ENCODE results near the gene SLC30A5.
A peak's percentile ranks its signal among the peaks of the same experiment; 100 is the strongest.
"Not testable (repeated sequence)": the region's sequence is repeated elsewhere in the genome, so short reads cannot be mapped to it uniquely, and the experiment has no call there.

SLC30A5 gene

GRCh38 chr5:69093771-69094482 lies at the start of gene SLC30A5:
Gene SLC30A5, plus strand, starts transcription at chr5:69094014. Its CDS starts 242 bp downstream, at chr5:69094256.
- DNase-seq: peak; percentile 98 to 99

GRCh38 chr5:69045213-69045612 lies 48.6 kb upstream of the SLC30A5 start:
- not testable (repeated sequence) for DNase-seq

- no peak for DNase-seq
Measured at GRCh38 chr5:69046375-69046957, 47.3 kb upstream of the SLC30A5 start.

GRCh38 chr5:69048230-69048629 lies 45.6 kb upstream of the SLC30A5 start:
- peak in 1 of 2 donors; percentile 58 for DNase-seq

- DNase-seq: no peak
Measured at GRCh38 chr5:69049151-69049550, 44.7 kb upstream of the SLC30A5 start.

GRCh38 chr5:69049796-69050195 lies 44.0 kb upstream of the SLC30A5 start:
- no peak for DNase-seq

GRCh38 chr5:69050214-69050613 lies 43.6 kb upstream of the SLC30A5 start:
- no peak for DNase-seq

GRCh38 chr5:69052181-69052580 lies 41.6 kb upstream of the SLC30A5 start:
- DNase-seq: no peak

- DNase-seq: no peak
Measured at GRCh38 chr5:69074664-69075521, 18.9 kb upstream of the SLC30A5 start.

- no peak for DNase-seq
Measured at GRCh38 chr5:69075522-69076179, 18.2 kb upstream of the SLC30A5 start.

- no peak for DNase-seq
Measured at GRCh38 chr5:69078921-69079540, 14.8 kb upstream of the SLC30A5 start.

- DNase-seq: no peak
Measured at GRCh38 chr5:69079556-69079955, 14.3 kb upstream of the SLC30A5 start.

- DNase-seq: no peak
Measured at GRCh38 chr5:69083412-69083811, 10.4 kb upstream of the SLC30A5 start.

GRCh38 chr5:69084195-69084594 lies 9.6 kb upstream of the SLC30A5 start:
- DNase-seq: no peak

- no peak for DNase-seq
Measured at GRCh38 chr5:69084903-69085302, 8.9 kb upstream of the SLC30A5 start.

GRCh38 chr5:69086206-69086605 lies 7.6 kb upstream of the SLC30A5 start:
- no peak for DNase-seq

GRCh38 chr5:69088006-69088405 lies 5.8 kb upstream of the SLC30A5 start:
- not testable (repeated sequence) for DNase-seq

- DNase-seq: no peak
Measured at GRCh38 chr5:69090158-69090557, 3.7 kb upstream of the SLC30A5 start.

GRCh38 chr5:69091771-69092170 lies 2.0 kb upstream of the SLC30A5 start:
- DNase-seq: no peak

- no peak for DNase-seq
Measured at GRCh38 chr5:69092969-69093368, 845 bp upstream of the SLC30A5 start.

- DNase-seq: no peak
Measured at GRCh38 chr5:69099302-69099701, 5.5 kb downstream of the SLC30A5 start.

GRCh38 chr5:69103521-69103920 lies 9.7 kb downstream of the SLC30A5 start:
- DNase-seq: no peak
